ENCODE data around the gene ADAMTSL2.

GRCh38 chr9:133539991-133540697 is 5.6 kb downstream of the ADAMTSL2 start:
- TF ChIP-seq CTCF (IDR thresholded peaks at IDR 0.05; ENCODE audit: insufficient read depth, low read length, poor library complexity, severe bottlenecking), result no peak
- TF ChIP-seq EZH2phosphoT487 (conservative IDR thresholded peaks at IDR 0.05; ENCODE audit: low read length), result no peak
